ENCODE measurements around the gene CDON. TPM values are rescaled to one million over a fixed set of nuclear protein-coding genes. Genes with fewer than 3 reads are reported as not detected.

CDON gene
- 2.4 to 3.7 TPM (median 3.4 TPM) in 5 replicates for total RNA-seq (2022; extraction: Qiagen RNA extraction; ENCODE audit: low read depth)

GRCh38 chr11:126062679-126063506 is at the start of gene CDON:
TSS of gene CDON (minus strand) at chr11:126062866. CDS start at chr11:126023476, 39,390 bp downstream.

GRCh38 chr11:125945797-125946520 is 116.7 kb downstream of the CDON start, which contains the start of gene VSIG10L2:
TSS of gene VSIG10L2 (plus strand) at chr11:125946044. CDS start at chr11:125946056, 12 bp downstream.

Other genes starting within 250 kb of the CDON start
- not detected in 5 replicates for gene PATE4, start 229.6 kb downstream of the CDON start, total RNA-seq (2022; extraction: Qiagen RNA extraction; ENCODE audit: low read depth)
- 13.7 to 17.3 TPM (median 15.9 TPM) in 5 replicates for gene HYLS1, start 175.2 kb downstream of the CDON start, total RNA-seq (2022; extraction: Qiagen RNA extraction; ENCODE audit: low read depth)
- gene PUS3, start 159.7 kb downstream of the CDON start, total RNA-seq (2022; extraction: Qiagen RNA extraction; ENCODE audit: low read depth): 6.6 to 10.4 TPM (median 9.6 TPM) in 5 replicates
- 0.10 TPM in 1 of 5 replicates, not detected in the others for gene DDX25, start 158.4 kb downstream of the CDON start, total RNA-seq (2022; extraction: Qiagen RNA extraction; ENCODE audit: low read depth)
- not detected in 5 replicates for gene VSIG10L2, start 116.8 kb downstream of the CDON start, total RNA-seq (2022; extraction: Qiagen RNA extraction; ENCODE audit: low read depth)
- gene RPUSD4, start 148.8 kb upstream of the CDON start, total RNA-seq (2022; extraction: Qiagen RNA extraction; ENCODE audit: low read depth): 18.2 to 20.3 TPM (median 18.5 TPM) in 5 replicates
- 15.8 to 18.5 TPM (median 16.5 TPM) in 5 replicates for gene FAM118B, start 148.9 kb upstream of the CDON start, total RNA-seq (2022; extraction: Qiagen RNA extraction; ENCODE audit: low read depth)
- gene SRPRA, start 206.0 kb upstream of the CDON start, total RNA-seq (2022; extraction: Qiagen RNA extraction; ENCODE audit: low read depth): 60.5 to 64.2 TPM (median 61.0 TPM) in 5 replicates
- 19.5 to 23.0 TPM (median 22.5 TPM) in 5 replicates for gene FOXRED1, start 206.3 kb upstream of the CDON start, total RNA-seq (2022; extraction: Qiagen RNA extraction; ENCODE audit: low read depth)
- 6.2 to 6.8 TPM (median 6.3 TPM) in 5 replicates for gene TIRAP, start 220.2 kb upstream of the CDON start, total RNA-seq (2022; extraction: Qiagen RNA extraction; ENCODE audit: low read depth)
- gene DCPS, start 241.2 kb upstream of the CDON start, total RNA-seq (2022; extraction: Qiagen RNA extraction; ENCODE audit: low read depth): 18.5 to 22.4 TPM (median 18.9 TPM) in 5 replicates